Loucy (cell line): ENCODE measurements around the gene GNB1.

Source experiments
- H2AFZ ChIP-seq: fragments of 200-600 bp; sonication (generic); 2 replicates; pipeline ENCODE4 v1.6.0; 2016; ENCODE audit warnings: antibody characterized with exemption, mild to moderate bottlenecking, low read length, moderate library complexity
- H3F3A ChIP-seq: fragments of 200-600 bp; 2 replicates; pipeline ENCODE4 v1.6.0; 2016; ENCODE audit warnings: antibody characterized with exemption, low read depth, mild to moderate bottlenecking
- H3K27me3 ChIP-seq: fragments of 200-600 bp; sonication (generic); 2 replicates; pipeline ENCODE4 v1.6.1; 2014; ENCODE audit warnings: low read length, mild to moderate bottlenecking; ENCODE audit not compliant: insufficient read depth, poor library complexity, severe bottlenecking
- H3K36me3 ChIP-seq: fragments of 200-600 bp; sonication (generic); 2 replicates; pipeline ENCODE4 v1.6.1; 2016; ENCODE audit warnings: low read length; ENCODE audit not compliant: insufficient read depth
- H3K4me1 ChIP-seq: fragments of 200-600 bp; sonication (generic); 2 replicates; pipeline ENCODE4 v1.5.1; 2014; ENCODE audit warnings: low read length, mild to moderate bottlenecking; ENCODE audit not compliant: insufficient read depth, poor library complexity, severe bottlenecking
- H3K4me2 ChIP-seq: fragments of 200-600 bp; sonication (generic); 2 replicates; pipeline ENCODE4 v1.6.0; 2014; ENCODE audit warnings: antibody characterized with exemption, low read length, low read depth, mild to moderate bottlenecking; ENCODE audit not compliant: poor library complexity, severe bottlenecking
- H3K4me3 ChIP-seq: fragments of 200-600 bp; sonication (generic); 2 replicates; pipeline ENCODE4 v1.5.1; 2014; ENCODE audit warnings: low read length, mild to moderate bottlenecking, mixed read lengths; ENCODE audit not compliant: poor library complexity, severe bottlenecking
- H3K79me2 ChIP-seq: fragments of 200-600 bp; sonication (generic); 2 replicates; pipeline ENCODE4 v1.6.1; 2014; ENCODE audit warnings: low read length; ENCODE audit not compliant: insufficient read depth
- H3K9ac ChIP-seq: fragments of 200-600 bp; sonication (generic); 2 replicates; pipeline ENCODE4 v1.6.0; 2014; ENCODE audit warnings: mild to moderate bottlenecking, low read depth, low read length, moderate library complexity; ENCODE audit not compliant: poor library complexity, severe bottlenecking
- H3K9me2 ChIP-seq: fragments of 200-600 bp; sonication (generic); replicated peaks from 2 replicates; pipeline ENCODE4 v1.6.1; 2016; ENCODE audit warnings: low read depth, low read length, mixed read lengths
- H3K9me3 ChIP-seq: fragments of 200-600 bp; sonication (generic); 2 replicates; pipeline ENCODE4 v1.6.1; 2014; ENCODE audit warnings: mild to moderate bottlenecking, antibody characterized with exemption, low read length, low read depth; ENCODE audit not compliant: insufficient read depth
- H4K20me1 ChIP-seq: fragments of 200-600 bp; sonication (generic); 2 replicates; pipeline ENCODE4 v1.6.0; 2014; ENCODE audit warnings: antibody characterized with exemption, low read length, mild to moderate bottlenecking; ENCODE audit not compliant: insufficient read depth, poor library complexity, severe bottlenecking
- CTCF ChIP-seq: fragments of 200-600 bp; sonication (generic); conservative IDR thresholded peaks from 2 replicates; pipeline ENCODE4 v1.5.1; 2014; ENCODE audit warnings: mild to moderate bottlenecking, antibody characterized with exemption, low read length
- EZH2phosphoT487 ChIP-seq: fragments of 200-600 bp; IDR thresholded peaks from 2 replicates; pipeline ENCODE4 v1.6.1; 2018; ENCODE audit warnings: antibody characterized with exemption, mild to moderate bottlenecking, moderate library complexity, borderline replicate concordance

The GNB1 gene

GRCh38 chr1:1833916-1834325 is 57.0 kb downstream of the GNB1 start:
- peaks cover 81% of the 10 kb centered on the region; the same call in 1 of the 2 replicates for H3K36me3 ChIP-seq
- H3K4me3 ChIP-seq: no peak overlapping the region
- no peaks in the 10 kb centered on the region for H3K4me1 ChIP-seq
- H4K20me1 ChIP-seq: peaks cover 73% of the 10 kb centered on the region
- no peak overlapping the region for H2AFZ ChIP-seq
- no peaks in the 10 kb centered on the region for H3F3A ChIP-seq
- H3K79me2 ChIP-seq: peaks cover 94% of the 10 kb centered on the region
- no peak for TF ChIP-seq EZH2phosphoT487
- TF ChIP-seq CTCF: no peak
- no peaks in the 10 kb centered on the region for H3K9me2 ChIP-seq
- H3K9me3 ChIP-seq: no peaks in the 10 kb centered on the region
- H3K4me2 ChIP-seq: no peak overlapping the region
- no peak overlapping the region for H3K9ac ChIP-seq
- no peaks in the 10 kb centered on the region for H3K27me3 ChIP-seq

GRCh38 chr1:1833456-1833855 is 57.4 kb downstream of the GNB1 start:
- Histone ChIP-seq H3K9ac (no peak overlapping the region), H3K79me2 (peaks cover 94% of the 10 kb centered on the region), H3K27me3 (no peaks in the 10 kb centered on the region), H3K4me2 (no peak overlapping the region), H3F3A (no peaks in the 10 kb centered on the region), H3K9me2 (no peaks in the 10 kb centered on the region), H3K9me3 (no peaks in the 10 kb centered on the region), H3K4me3 (no peak overlapping the region), H3K4me1 (no peaks in the 10 kb centered on the region), H3K36me3 (peaks cover 81% of the 10 kb centered on the region; the same call in 1 of the 2 replicates), H4K20me1 (peaks cover 73% of the 10 kb centered on the region), H2AFZ (no peak overlapping the region)
- no peak for TF ChIP-seq EZH2phosphoT487
- no peak for TF ChIP-seq CTCF

GRCh38 chr1:1832820-1833219 is 58.1 kb downstream of the GNB1 start:
- Histone ChIP-seq H3K4me1 (no peaks in the 10 kb centered on the region), H3K79me2 (peaks cover 94% of the 10 kb centered on the region), H3K9me3 (no peaks in the 10 kb centered on the region), H3K9me2 (no peaks in the 10 kb centered on the region), H3K4me3 (no peak overlapping the region), H3K4me2 (no peak overlapping the region), H3K36me3 (peaks cover 82% of the 10 kb centered on the region; the same call in 1 of the 2 replicates), H3F3A (no peaks in the 10 kb centered on the region), H4K20me1 (peaks cover 73% of the 10 kb centered on the region), H3K27me3 (no peaks in the 10 kb centered on the region), H3K9ac (no peak overlapping the region), H2AFZ (no peak overlapping the region)
- TF ChIP-seq EZH2phosphoT487 (no peak), CTCF (no peak)
